HCT116 (cell line): ENCODE data around the gene ZMYND12. TPM values are rescaled to one million over a fixed set of nuclear protein-coding genes. Genes with fewer than 3 reads are reported as not detected.

Source experiments
- ATAC-seq: fragments of 200-7000 bp; cut with Tn5 transposase; 2 replicates; pipeline ENCODE4 v1.9.1; 2020; ENCODE audit warnings: mild to moderate bottlenecking, moderate library complexity
- BruUV-seq: library from RNA; stranded (reverse); fragments of 400-500 nt; replicated peaks from 2 replicates; lab custom pipeline; 2021; lab: Mats Ljungman, UMichigan
- CTCF ChIA-PET: fragments of 300-600 bp; sonication (Branson Sonifier 250); formaldehyde crosslinking; loops from one replicate; lab custom pipeline; 2021; ENCODE audit warnings: antibody characterized with exemption; lab: Charles Lee
- POLR2A ChIA-PET: fragments of 300-600, 350-600 bp; sonication (Branson Sonifier 250); formaldehyde crosslinking; loops from one replicate; lab custom pipeline; 2021; ENCODE audit warnings: antibody characterized with exemption; lab: Charles Lee
- RAD21 ChIA-PET, 2 experiments: fragments of 300-600 bp; sonication (Branson Sonifier 250); formaldehyde crosslinking; loops; one replicate each; lab custom pipeline; 2023; ENCODE audit warnings: low total read pairs in 2 of 2; ENCODE audit not compliant: uncharacterized antibody in 2 of 2, unreplicated experiment in 2 of 2, low non-redundant PET in 1 of 2; lab: Charles Lee
- DNase-seq: peaks from one replicate; pipeline ENCODE4 v3.0.0-alpha.2; 2010; ENCODE audit warnings: low read depth, low spot score
- H2AFZ ChIP-seq: fragments of 200-600 bp; shearing (Covaris generic), sonication (generic); 2 replicates; pipeline ENCODE4 v1.6.1; 2017; ENCODE audit warnings: low read depth, mixed run types, mixed read lengths, antibody characterized with exemption, low read length; ENCODE audit not compliant: poor library complexity, severe bottlenecking
- H3K27ac ChIP-seq: 2 replicates; pipeline ENCODE4 v1.5.1; 2012; ENCODE audit warnings: low read depth, low read length
- H3K27me3 ChIP-seq: fragments of 200-600 bp; sonication (generic); 2 replicates; pipeline ENCODE4 v1.6.1; 2016; ENCODE audit warnings: mixed run types, low read length, mixed read lengths; ENCODE audit not compliant: insufficient read depth
- H3K36me3 ChIP-seq, 2 experiments: fragments of 200-500 bp in 1 of 2; fragments of 200-600 bp in 1 of 2; sonication (Bioruptor generic) in 1 of 2; sonication (generic) in 1 of 2; 2 replicates each; pipeline versions ENCODE4 v1.5.1 to v1.6.1; 2014 to 2016; ENCODE audit warnings: low read length in 2 of 2, inconsistent platforms in 1 of 2, mixed read lengths in 1 of 2, mixed run types in 1 of 2; ENCODE audit not compliant: insufficient read depth in 2 of 2, control insufficient read depth in 1 of 2
- H3K4me1 ChIP-seq, 2 experiments: fragments of 200-600 bp in 1 of 2; sonication (generic) in 1 of 2; 2 replicates each; pipeline versions ENCODE4 v1.5.1 to v1.6.1; 2012 to 2017; ENCODE audit warnings: low read length in 2 of 2, inconsistent platforms in 1 of 2, mild to moderate bottlenecking in 1 of 2, mixed read lengths in 1 of 2, mixed run types in 1 of 2, moderate library complexity in 1 of 2; ENCODE audit not compliant: insufficient read depth in 2 of 2, control insufficient read depth in 1 of 2
- H3K4me2 ChIP-seq: fragments of 200-600 bp; sonication (generic); 2 replicates; pipeline ENCODE4 v1.6.1; 2017; ENCODE audit warnings: mixed run types, low read length, mixed read lengths
- H3K4me3 ChIP-seq, 2 experiments: fragments of 200-600 bp in 1 of 2; sonication (generic) in 1 of 2; replicated peaks in 1 of 2; 2 replicates each; pipeline ENCODE4 v1.5.1; 2011 to 2016; ENCODE audit warnings: low read length in 2 of 2, control low read depth in 1 of 2, low read depth in 1 of 2, mild to moderate bottlenecking in 1 of 2, mixed read lengths in 1 of 2, mixed run types in 1 of 2
- H3K79me2 ChIP-seq: fragments of 200-600 bp; sonication (generic); 2 replicates; pipeline ENCODE4 v1.6.1; 2017; ENCODE audit warnings: mild to moderate bottlenecking, mixed run types, low read length, moderate library complexity, mixed read lengths; ENCODE audit not compliant: insufficient read depth
- H3K9ac ChIP-seq: fragments of 200-600 bp; sonication (generic); 2 replicates; pipeline ENCODE4 v1.6.1; 2016; ENCODE audit warnings: low read length, mixed read lengths
- H3K9me2 ChIP-seq: fragments of 200-600 bp; sonication (generic), shearing (Covaris generic); 2 replicates; pipeline ENCODE4 v1.6.1; 2017; ENCODE audit warnings: mixed run types, mild to moderate bottlenecking, moderate library complexity; ENCODE audit not compliant: insufficient read depth
- H3K9me3 ChIP-seq, 2 experiments: fragments of 200-500 bp in 1 of 2; fragments of 200-600 bp in 1 of 2; sonication (Bioruptor generic) in 1 of 2; sonication (generic) in 1 of 2; 2 replicates each; pipeline ENCODE4 v1.6.1; 2014 to 2017; ENCODE audit warnings: low read length in 2 of 2, mixed read lengths in 2 of 2, inconsistent platforms in 1 of 2, low read depth in 1 of 2, mild to moderate bottlenecking in 1 of 2, mixed run types in 1 of 2, moderate library complexity in 1 of 2; ENCODE audit not compliant: control insufficient read depth in 1 of 2, insufficient read depth in 1 of 2
- H4K20me1 ChIP-seq: fragments of 200-600 bp; sonication (generic), shearing (Covaris generic); 2 replicates; pipeline ENCODE4 v1.6.1; 2017; ENCODE audit warnings: mixed run types, mild to moderate bottlenecking, moderate library complexity; ENCODE audit not compliant: insufficient read depth
- CBX3 ChIP-seq: IDR thresholded peaks from 2 replicates; pipeline ENCODE4 v1.6.1; 2012; ENCODE audit warnings: low read depth
- CEBPB ChIP-seq: IDR thresholded peaks from 2 replicates; pipeline ENCODE4 v1.6.1; 2012; ENCODE audit warnings: low read depth
- EGR1 ChIP-seq: IDR thresholded peaks from 2 replicates; pipeline ENCODE4 v1.6.1; 2012; ENCODE audit warnings: low read depth
- FOSL1 ChIP-seq: IDR thresholded peaks from 2 replicates; pipeline ENCODE4 v1.6.1; 2012; ENCODE audit warnings: low read depth
- POLR2A ChIP-seq: IDR thresholded peaks from 2 replicates; pipeline ENCODE4 v1.7.0; 2011; ENCODE audit warnings: borderline replicate concordance; ENCODE audit not compliant: insufficient read depth, insufficient read length; ENCODE audit errors: extremely low read depth
- POLR2AphosphoS5 ChIP-seq: IDR thresholded peaks from 2 replicates; pipeline ENCODE4 v1.6.1; 2011; ENCODE audit warnings: mild to moderate bottlenecking, low read depth, low read length, moderate library complexity
- RAD21 ChIP-seq: IDR thresholded peaks from 2 replicates; pipeline ENCODE4 v1.6.1; 2012; ENCODE audit warnings: low read depth, mild to moderate bottlenecking
- SP1 ChIP-seq: IDR thresholded peaks from 2 replicates; pipeline ENCODE4 v1.6.1; 2012; ENCODE audit warnings: low read depth
- TCF7L2 ChIP-seq: IDR thresholded peaks from 2 replicates; pipeline ENCODE4 v1.7.0; 2011; ENCODE audit warnings: borderline replicate concordance, inconsistent platforms; ENCODE audit not compliant: insufficient read depth, insufficient read length; ENCODE audit errors: extremely low read depth
- YY1 ChIP-seq: IDR thresholded peaks from 2 replicates; pipeline ENCODE4 v1.6.1; 2011; ENCODE audit warnings: low read length, low read depth, moderate library complexity, mild to moderate bottlenecking; ENCODE audit not compliant: insufficient replicate concordance; ENCODE audit errors: extremely low read depth
- intact Hi-C: fragments of 100-400 bp; cut with micrococcal nuclease; formaldehyde crosslinking; loops from 2 replicates; pipeline ENCODE4 v1.10.0; 2022
- total RNA-seq: library from RNA; stranded (reverse); gene quantifications from one replicate; pipeline ENCODE4 v1.2.1, GENCODE V29; 2021; ENCODE audit not compliant: unreplicated experiment
- TF ChIP-seq, protein P1 (sequence below): IDR thresholded peaks from 2 replicates; pipeline ENCODE4 v1.6.1; 2011; ENCODE audit warnings: mild to moderate bottlenecking, low read length, moderate library complexity; ENCODE audit not compliant: insufficient replicate concordance; ENCODE audit errors: extremely low read depth
- TF ChIP-seq, protein P2 (sequence below), 3 experiments: fragments of 200-600 bp in 1 of 3; sonication (generic) in 1 of 3; IDR thresholded peaks in 2 of 3; conservative IDR thresholded peaks in 1 of 3; 2 replicates each; pipeline ENCODE4 v1.5.1; 2012 to 2017; ENCODE audit warnings: low read depth in 2 of 3, low read length in 2 of 3, antibody characterized with exemption in 1 of 3, borderline replicate concordance in 1 of 3, control low read depth in 1 of 3, mild to moderate bottlenecking in 1 of 3, mixed read lengths in 1 of 3, mixed run types in 1 of 3, moderate library complexity in 1 of 3; ENCODE audit not compliant: insufficient read depth in 1 of 3

Gene ZMYND12
- total RNA-seq, 1 experiment from 2014 or later, result 0.25 TPM

DNA sequence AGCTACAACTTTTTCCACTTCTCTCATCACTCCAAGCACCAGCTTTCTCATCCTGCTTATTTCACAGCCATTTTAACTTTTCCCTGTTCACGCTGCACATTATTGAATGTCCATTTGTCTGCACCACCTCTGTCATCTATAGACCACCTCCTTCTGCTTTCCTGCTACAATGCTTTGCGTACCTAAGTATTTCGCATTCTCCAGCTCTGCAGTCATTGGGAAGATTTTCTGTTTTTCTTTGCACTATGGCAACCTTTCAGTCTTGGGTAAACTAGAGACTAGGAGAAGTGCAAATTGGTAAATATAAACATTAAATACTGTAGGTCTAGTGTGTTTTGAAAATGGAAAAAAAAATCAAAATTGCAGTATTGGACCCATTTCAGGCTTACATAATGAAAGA lies 8.1 kb upstream of the ZMYND12 start:
- Histone ChIP-seq H3K4me3 (no peak overlapping the region), H2AFZ (no peak overlapping the region), H3K4me2 (peak overlapping the region; percentile 82), H3K27ac (no peak overlapping the region), H3K9me3 (no peaks in the 10 kb centered on the region), H3K4me1 (peaks cover 4 to 14% of the 10 kb centered on the region in 2 experiments; a peak in 3 of 4 replicates), H3K27me3 (no peaks in the 10 kb centered on the region), H4K20me1 (no peaks in the 10 kb centered on the region), H3K79me2 (no peaks in the 10 kb centered on the region), H3K9me2 (no peaks in the 10 kb centered on the region), H3K36me3 (peaks cover 9 to 14% of the 10 kb centered on the region in 2 experiments; a peak in 3 of 4 replicates), H3K9ac (no peak overlapping the region)
- intact Hi-C loops, result no loop called here
- TF ChIP-seq YY1 (no peak), SP1 (no peak), CBX3 (no peak), FOSL1 (no peak), RAD21 (no peak), CEBPB (no peak), EGR1 (no peak), TCF7L2 (no peak), POLR2AphosphoS5 (no peak), POLR2A (no peak)
- TF ChIP-seq, protein P1, sequence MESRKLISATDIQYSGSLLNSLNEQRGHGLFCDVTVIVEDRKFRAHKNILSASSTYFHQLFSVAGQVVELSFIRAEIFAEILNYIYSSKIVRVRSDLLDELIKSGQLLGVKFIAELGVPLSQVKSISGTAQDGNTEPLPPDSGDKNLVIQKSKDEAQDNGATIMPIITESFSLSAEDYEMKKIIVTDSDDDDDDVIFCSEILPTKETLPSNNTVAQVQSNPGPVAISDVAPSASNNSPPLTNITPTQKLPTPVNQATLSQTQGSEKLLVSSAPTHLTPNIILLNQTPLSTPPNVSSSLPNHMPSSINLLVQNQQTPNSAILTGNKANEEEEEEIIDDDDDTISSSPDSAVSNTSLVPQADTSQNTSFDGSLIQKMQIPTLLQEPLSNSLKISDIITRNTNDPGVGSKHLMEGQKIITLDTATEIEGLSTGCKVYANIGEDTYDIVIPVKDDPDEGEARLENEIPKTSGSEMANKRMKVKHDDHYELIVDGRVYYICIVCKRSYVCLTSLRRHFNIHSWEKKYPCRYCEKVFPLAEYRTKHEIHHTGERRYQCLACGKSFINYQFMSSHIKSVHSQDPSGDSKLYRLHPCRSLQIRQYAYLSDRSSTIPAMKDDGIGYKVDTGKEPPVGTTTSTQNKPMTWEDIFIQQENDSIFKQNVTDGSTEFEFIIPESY, result no peak
- TF ChIP-seq, protein P2, sequence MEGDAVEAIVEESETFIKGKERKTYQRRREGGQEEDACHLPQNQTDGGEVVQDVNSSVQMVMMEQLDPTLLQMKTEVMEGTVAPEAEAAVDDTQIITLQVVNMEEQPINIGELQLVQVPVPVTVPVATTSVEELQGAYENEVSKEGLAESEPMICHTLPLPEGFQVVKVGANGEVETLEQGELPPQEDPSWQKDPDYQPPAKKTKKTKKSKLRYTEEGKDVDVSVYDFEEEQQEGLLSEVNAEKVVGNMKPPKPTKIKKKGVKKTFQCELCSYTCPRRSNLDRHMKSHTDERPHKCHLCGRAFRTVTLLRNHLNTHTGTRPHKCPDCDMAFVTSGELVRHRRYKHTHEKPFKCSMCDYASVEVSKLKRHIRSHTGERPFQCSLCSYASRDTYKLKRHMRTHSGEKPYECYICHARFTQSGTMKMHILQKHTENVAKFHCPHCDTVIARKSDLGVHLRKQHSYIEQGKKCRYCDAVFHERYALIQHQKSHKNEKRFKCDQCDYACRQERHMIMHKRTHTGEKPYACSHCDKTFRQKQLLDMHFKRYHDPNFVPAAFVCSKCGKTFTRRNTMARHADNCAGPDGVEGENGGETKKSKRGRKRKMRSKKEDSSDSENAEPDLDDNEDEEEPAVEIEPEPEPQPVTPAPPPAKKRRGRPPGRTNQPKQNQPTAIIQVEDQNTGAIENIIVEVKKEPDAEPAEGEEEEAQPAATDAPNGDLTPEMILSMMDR (IDR thresholded peaks at IDR 0.05 in 2 of 3, conservative IDR thresholded peaks at IDR 0.05 in 1 of 3; ENCODE audit: borderline replicate concordance in 1 of 3, insufficient read depth in 1 of 3, low read depth in 2 of 3, low read length in 2 of 3), result no peak
- DNase-seq (no peak), ATAC-seq (no peak)
- RAD21 ChIA-PET, result no interaction called here
- BruUV-seq, result no TSS peak
- POLR2A ChIA-PET, result interaction anchor here (1.4 kb wide), 1 partner anchor 9 kb away, joined by 3 read pairs; no protein-coding TSS in a partner anchor
- CTCF ChIA-PET, result no interaction called here
